K562 (cell line): ENCODE results near the gene SPRR3. TPM values are rescaled to one million over a fixed set of nuclear protein-coding genes. Genes with fewer than 3 reads are reported as not detected.

Experiments
- ATAC-seq: fragments of 200-7000 bp; cut with Tn5 transposase; 3 replicates; pipeline ENCODE4 v1.9.1; 2020; ENCODE audit warnings: moderate library complexity
- BruUV-seq: library from RNA; stranded (reverse); fragments of 400-500 nt; replicated peaks from 2 replicates; lab custom pipeline; 2021; lab: Mats Ljungman, UMichigan
- CTCF ChIA-PET: fragments of 300-600 bp; formaldehyde crosslinking; extraction: SDS; loops from one replicate; lab custom pipeline; 2021; ENCODE audit warnings: low intra/inter-chr PET ratio; lab: Yijun Ruan, JAX
- POLR2A ChIA-PET: fragments of 300-600, 350-650 bp; sonication (Branson Sonifier 250); formaldehyde crosslinking; extraction: SDS; loops from one replicate; lab custom pipeline; 2021; ENCODE audit warnings: antibody characterized with exemption, inconsistent platforms; lab: Yijun Ruan, JAX
- DNase-seq, 4 experiments: peaks; one replicate each; pipeline versions ENCODE4 v3.0.0 to v3.0.0-alpha.2; 2011 to 2018; ENCODE audit warnings: low spot score in 3 of 4, mixed read lengths in 3 of 4; ENCODE audit errors: extremely low read depth in 1 of 4
- FAIRE-seq: peaks from 2 replicates; lab custom pipeline; 2011; peaks lifted over from hg19 to GRCh38; lab: Jason Lieb, UNC
- H2AFZ ChIP-seq: 2 replicates; pipeline ENCODE4 v1.6.0; 2011; ENCODE audit warnings: low read depth, low read length, control low read depth, inconsistent platforms
- H3K27ac ChIP-seq: fragments of 200-600 bp; 3 replicates; pipeline ENCODE4 v1.8.0; 2011; ENCODE audit warnings: low read depth, mild to moderate bottlenecking, control low read depth, inconsistent platforms, low read length, moderate library complexity, mixed read lengths; ENCODE audit errors: extremely low read depth
- H3K27me3 ChIP-seq, 2 experiments: fragments of 300-600 bp in 1 of 2; 2 replicates in 1 of 2; 3 replicates in 1 of 2; pipeline versions ENCODE4 v1.6.0 to v1.8.0; 2011; ENCODE audit warnings: inconsistent platforms in 2 of 2, low read length in 2 of 2, mild to moderate bottlenecking in 1 of 2, mixed read lengths in 1 of 2, moderate library complexity in 1 of 2; ENCODE audit not compliant: control insufficient read depth in 2 of 2, insufficient read depth in 2 of 2
- H3K36me3 ChIP-seq: fragments of 300-600 bp; 3 replicates; pipeline ENCODE4 v1.8.0; 2011; ENCODE audit warnings: mild to moderate bottlenecking, low read length, inconsistent platforms; ENCODE audit not compliant: control insufficient read depth, insufficient read depth
- H3K4me1 ChIP-seq, 2 experiments: fragments of 200-600 bp in 1 of 2; replicated peaks in 1 of 2; 2 replicates in 1 of 2; 3 replicates in 1 of 2; pipeline versions ENCODE4 v1.5.1 to v1.8.0; 2011; ENCODE audit warnings: inconsistent platforms in 2 of 2, low read length in 2 of 2, mild to moderate bottlenecking in 1 of 2, mixed read lengths in 1 of 2, moderate library complexity in 1 of 2; ENCODE audit not compliant: control insufficient read depth in 2 of 2, insufficient read depth in 2 of 2
- H3K4me2 ChIP-seq: 2 replicates; pipeline ENCODE4 v1.6.1; 2011; ENCODE audit warnings: low read length, control low read depth, inconsistent platforms, mixed read lengths; ENCODE audit not compliant: insufficient read depth
- H3K4me3 ChIP-seq: fragments of 200-600 bp; sonication (generic), shearing (Covaris generic); 2 replicates; pipeline ENCODE4 v1.5.1; 2016; ENCODE audit warnings: control low read depth, inconsistent platforms
- H3K79me2 ChIP-seq: fragments of 200-600 bp; 3 replicates; pipeline ENCODE4 v1.8.0; 2011; ENCODE audit warnings: low read length, inconsistent platforms; ENCODE audit not compliant: control insufficient read depth, insufficient read depth
- H3K9ac ChIP-seq, 2 experiments: 2 replicates each; pipeline versions ENCODE4 v1.6.0 to v1.6.1; 2011; ENCODE audit warnings: low read depth in 2 of 2, low read length in 2 of 2, control low read depth in 1 of 2, inconsistent platforms in 1 of 2, mild to moderate bottlenecking in 1 of 2, mixed read lengths in 1 of 2; ENCODE audit not compliant: insufficient read depth in 1 of 2
- H3K9me1 ChIP-seq: one replicate; pipeline ENCODE4 v1.6.0; 2011; ENCODE audit warnings: inconsistent platforms, mild to moderate bottlenecking, low read length, moderate library complexity; ENCODE audit not compliant: control insufficient read depth, insufficient read depth
- H3K9me3 ChIP-seq: replicated peaks from 2 replicates; pipeline ENCODE4 v1.5.1; 2011; ENCODE audit warnings: low read depth, low read length, inconsistent platforms; ENCODE audit not compliant: control insufficient read depth, insufficient read depth
- H4K20me1 ChIP-seq: replicated peaks from 2 replicates; pipeline ENCODE4 v1.6.1; 2011; ENCODE audit warnings: low read length, inconsistent platforms, mixed read lengths; ENCODE audit not compliant: control insufficient read depth, insufficient read depth
- BACH1 ChIP-seq: fragments of 200-800 bp; sonication (Bioruptor generic); IDR thresholded peaks from 2 replicates; pipeline ENCODE4 v1.6.1; 2016; ENCODE audit warnings: missing genetic modification characterization, missing compliant biosample characterization
- CBFB ChIP-seq: sonication (generic); formaldehyde crosslinking; IDR thresholded peaks from 2 replicates; pipeline ENCODE4 v1.4.0; 2020; ENCODE audit warnings: mild to moderate bottlenecking, missing genetic modification reagents
- GABPA ChIP-seq: fragments of 200-800 bp; sonication (Bioruptor generic); conservative IDR thresholded peaks from 2 replicates; pipeline ENCODE4 v1.6.1; 2016; ENCODE audit warnings: low read depth, missing genetic modification characterization, missing compliant biosample characterization
- MCM7 ChIP-seq, 2 experiments: fragments of 450-650 bp; IDR thresholded peaks; 2 replicates each; pipeline ENCODE4 v1.6.1; 2016 to 2018
- NFATC3 ChIP-seq: fragments of 450-650 bp; IDR thresholded peaks from 2 replicates; pipeline ENCODE4 v1.6.1; 2017; ENCODE audit warnings: mild to moderate bottlenecking
- NR2F6 ChIP-seq: fragments of 450-650 bp; formaldehyde crosslinking; IDR thresholded peaks from 2 replicates; pipeline ENCODE4 v1.4.0; 2020; ENCODE audit warnings: mild to moderate bottlenecking
- RBBP5 ChIP-seq: fragments of 200-600 bp; sonication (generic); IDR thresholded peaks from 2 replicates; pipeline ENCODE4 v1.6.1; 2012; ENCODE audit warnings: borderline replicate concordance, mild to moderate bottlenecking, low read length, control low read depth, inconsistent platforms; ENCODE audit not compliant: insufficient read depth, poor library complexity, severe bottlenecking
- RBM25 ChIP-seq: fragments of 200-400 bp; formaldehyde crosslinking; IDR thresholded peaks from 2 replicates; pipeline ENCODE4 v1.6.1; 2018; ENCODE audit warnings: low read length, low read depth, moderate library complexity; ENCODE audit not compliant: severe bottlenecking
- SIN3A ChIP-seq, 2 experiments: fragments of 150-350 bp in 1 of 2; IDR thresholded peaks; 2 replicates each; pipeline ENCODE4 v1.6.1; 2011 to 2016; ENCODE audit warnings: borderline replicate concordance in 2 of 2, low read depth in 2 of 2, low read length in 2 of 2, mild to moderate bottlenecking in 2 of 2, moderate library complexity in 2 of 2; ENCODE audit not compliant: control insufficient read depth in 1 of 2
- SRSF9 ChIP-seq: fragments of 200-400 bp; formaldehyde crosslinking; IDR thresholded peaks from 2 replicates; pipeline ENCODE4 v1.6.1; 2017; ENCODE audit warnings: low read depth, low read length, borderline replicate concordance
- WGBS: fragments of 100-300 bp; shearing (Covaris generic); methylation state at CpG from one replicate; pipeline ENCODE4 v1.1.6; 2016; ENCODE audit warnings: low coverage, mixed read lengths; ENCODE audit not compliant: insufficient coverage; ENCODE audit errors: missing lambda C conversion rate; 5-methylcytosine and 5-hydroxymethylcytosine counted together
- in situ Hi-C: fragments of 300-500 bp; cut with MboI; formaldehyde crosslinking; loops from 4 replicates; pipeline ENCODE4 v1.15.0; 2018; ENCODE audit warnings: inconsistent platforms, mixed read lengths
- intact Hi-C: fragments of 100-400 bp; cut with micrococcal nuclease; formaldehyde crosslinking; loops from 2 replicates; pipeline ENCODE4 v1.14.2; 2022
- polyA plus RNA-seq, 8 experiments: library from polyadenylated mRNA; depleted of rRNA in 4 of 8; stranded (reverse) in 5 of 8; unstranded in 3 of 8; fragments of >200 nt; fragmentation: Nextera tagmentation in 2 of 8; fragmentation: Illumina TruSeq in 1 of 8; extraction: Ambion mirVana in 2 of 8; extraction: Trizol in 1 of 8; gene quantifications; 2 replicates each; pipeline versions ENCODE4 v1.2.1 to v1.2.3, GENCODE V29; 2011 to 2014; ENCODE audit warnings: inconsistent platforms in 1 of 8, missing spikeins in 1 of 8
- total RNA-seq, 7 experiments: library from RNA; depleted of rRNA in 6 of 7; stranded (reverse); fragments of >200 nt in 6 of 7; fragmentation: Illumina TruSeq in 2 of 7; extraction: Trizol in 2 of 7; gene quantifications; 2 replicates each; pipeline versions ENCODE4 v1.2.1 to v1.2.3, GENCODE V29; 2011 to 2021; ENCODE audit warnings: low replicate concordance in 1 of 7
- TF ChIP-seq, protein P1 (sequence below): fragments of 450-650 bp; formaldehyde crosslinking; IDR thresholded peaks from 2 replicates; pipeline ENCODE4 v1.4.0; 2020; ENCODE audit warnings: mild to moderate bottlenecking
- TF ChIP-seq, protein P2 (sequence below): sonication (generic); formaldehyde crosslinking; IDR thresholded peaks from 2 replicates; pipeline ENCODE4 v1.9.0; 2022; ENCODE audit warnings: mild to moderate bottlenecking, missing genetic modification reagents
- TF ChIP-seq, protein P3 (sequence below): fragments of 250-450 bp; sonication (Bioruptor Pico); IDR thresholded peaks from 2 replicates; pipeline ENCODE4 v1.8.0; 2021; ENCODE audit warnings: moderate library complexity, mild to moderate bottlenecking, inconsistent platforms
- TF ChIP-seq, protein P4 (sequence below): sonication (generic); formaldehyde crosslinking; IDR thresholded peaks from 2 replicates; pipeline ENCODE4 v1.8.1; 2023; ENCODE audit warnings: mild to moderate bottlenecking, missing genetic modification reagents

Gene SPRR3
- total and polyA plus RNA-seq, 9 of the 15 experiments (the other 6 are each of a cell fraction or from before 2014, with no cell fraction given), result not detected

DNA sequence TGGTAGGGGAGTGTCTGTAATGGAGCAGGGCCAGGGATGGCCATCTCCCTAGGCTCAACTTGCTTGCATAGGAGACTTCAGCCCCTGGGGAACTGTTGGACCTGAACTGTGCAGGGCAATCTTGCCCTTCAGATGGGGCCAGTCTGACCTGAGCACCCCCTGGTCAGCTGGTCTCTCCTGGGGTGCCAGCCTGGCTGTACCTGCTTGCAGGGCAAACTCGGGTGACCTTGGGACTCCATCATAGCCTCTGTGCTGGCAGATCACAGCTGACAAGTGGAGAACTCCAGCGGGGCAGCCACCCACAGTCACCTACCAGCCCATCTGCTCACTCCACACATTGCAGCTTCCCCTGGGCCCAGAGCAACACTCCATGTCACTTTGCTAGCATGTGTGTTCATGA lies 47.7 kb downstream of the SPRR3 start:
- H3K9me1 ChIP-seq, result no peaks in the 10 kb centered on the region
- no peak overlapping the region for H3K4me2 ChIP-seq
- no peaks in the 10 kb centered on the region for H3K36me3 ChIP-seq
- no peak for FAIRE-seq
- DNase-seq, result no peak
- no peak overlapping the region for H3K4me3 ChIP-seq
- H3K27ac ChIP-seq, result no peak overlapping the region
- TF ChIP-seq, protein P1, sequence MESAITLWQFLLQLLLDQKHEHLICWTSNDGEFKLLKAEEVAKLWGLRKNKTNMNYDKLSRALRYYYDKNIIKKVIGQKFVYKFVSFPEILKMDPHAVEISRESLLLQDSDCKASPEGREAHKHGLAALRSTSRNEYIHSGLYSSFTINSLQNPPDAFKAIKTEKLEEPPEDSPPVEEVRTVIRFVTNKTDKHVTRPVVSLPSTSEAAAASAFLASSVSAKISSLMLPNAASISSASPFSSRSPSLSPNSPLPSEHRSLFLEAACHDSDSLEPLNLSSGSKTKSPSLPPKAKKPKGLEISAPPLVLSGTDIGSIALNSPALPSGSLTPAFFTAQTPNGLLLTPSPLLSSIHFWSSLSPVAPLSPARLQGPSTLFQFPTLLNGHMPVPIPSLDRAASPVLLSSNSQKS (CRISPR knock-in tag), result no peak
- TF ChIP-seq NR2F6, result no peak
- no peak for TF ChIP-seq RBM25
- no peak for TF ChIP-seq NFATC3
- no peak for TF ChIP-seq SRSF9
- no peak for TF ChIP-seq MCM7 (IDR thresholded peaks at IDR 0.05)
- no peak for TF ChIP-seq BACH1 (tag)
- TF ChIP-seq CBFB (CRISPR knock-in tag), result no peak
- TF ChIP-seq GABPA (tag), result no peak
- TF ChIP-seq, protein P2, sequence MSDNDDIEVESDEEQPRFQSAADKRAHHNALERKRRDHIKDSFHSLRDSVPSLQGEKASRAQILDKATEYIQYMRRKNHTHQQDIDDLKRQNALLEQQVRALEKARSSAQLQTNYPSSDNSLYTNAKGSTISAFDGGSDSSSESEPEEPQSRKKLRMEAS (CRISPR knock-in tag), result no peak
- TF ChIP-seq, protein P3, sequence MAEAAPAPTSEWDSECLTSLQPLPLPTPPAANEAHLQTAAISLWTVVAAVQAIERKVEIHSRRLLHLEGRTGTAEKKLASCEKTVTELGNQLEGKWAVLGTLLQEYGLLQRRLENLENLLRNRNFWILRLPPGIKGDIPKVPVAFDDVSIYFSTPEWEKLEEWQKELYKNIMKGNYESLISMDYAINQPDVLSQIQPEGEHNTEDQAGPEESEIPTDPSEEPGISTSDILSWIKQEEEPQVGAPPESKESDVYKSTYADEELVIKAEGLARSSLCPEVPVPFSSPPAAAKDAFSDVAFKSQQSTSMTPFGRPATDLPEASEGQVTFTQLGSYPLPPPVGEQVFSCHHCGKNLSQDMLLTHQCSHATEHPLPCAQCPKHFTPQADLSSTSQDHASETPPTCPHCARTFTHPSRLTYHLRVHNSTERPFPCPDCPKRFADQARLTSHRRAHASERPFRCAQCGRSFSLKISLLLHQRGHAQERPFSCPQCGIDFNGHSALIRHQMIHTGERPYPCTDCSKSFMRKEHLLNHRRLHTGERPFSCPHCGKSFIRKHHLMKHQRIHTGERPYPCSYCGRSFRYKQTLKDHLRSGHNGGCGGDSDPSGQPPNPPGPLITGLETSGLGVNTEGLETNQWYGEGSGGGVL (CRISPR knock-in tag), result no peak
- TF ChIP-seq SIN3A (IDR thresholded peaks at IDR 0.05; ENCODE audit: borderline replicate concordance in 2 of 2, control insufficient read depth in 1 of 2, low read depth in 2 of 2, low read length in 2 of 2), result no peak
- no peak for TF ChIP-seq RBBP5
- TF ChIP-seq, protein P4, sequence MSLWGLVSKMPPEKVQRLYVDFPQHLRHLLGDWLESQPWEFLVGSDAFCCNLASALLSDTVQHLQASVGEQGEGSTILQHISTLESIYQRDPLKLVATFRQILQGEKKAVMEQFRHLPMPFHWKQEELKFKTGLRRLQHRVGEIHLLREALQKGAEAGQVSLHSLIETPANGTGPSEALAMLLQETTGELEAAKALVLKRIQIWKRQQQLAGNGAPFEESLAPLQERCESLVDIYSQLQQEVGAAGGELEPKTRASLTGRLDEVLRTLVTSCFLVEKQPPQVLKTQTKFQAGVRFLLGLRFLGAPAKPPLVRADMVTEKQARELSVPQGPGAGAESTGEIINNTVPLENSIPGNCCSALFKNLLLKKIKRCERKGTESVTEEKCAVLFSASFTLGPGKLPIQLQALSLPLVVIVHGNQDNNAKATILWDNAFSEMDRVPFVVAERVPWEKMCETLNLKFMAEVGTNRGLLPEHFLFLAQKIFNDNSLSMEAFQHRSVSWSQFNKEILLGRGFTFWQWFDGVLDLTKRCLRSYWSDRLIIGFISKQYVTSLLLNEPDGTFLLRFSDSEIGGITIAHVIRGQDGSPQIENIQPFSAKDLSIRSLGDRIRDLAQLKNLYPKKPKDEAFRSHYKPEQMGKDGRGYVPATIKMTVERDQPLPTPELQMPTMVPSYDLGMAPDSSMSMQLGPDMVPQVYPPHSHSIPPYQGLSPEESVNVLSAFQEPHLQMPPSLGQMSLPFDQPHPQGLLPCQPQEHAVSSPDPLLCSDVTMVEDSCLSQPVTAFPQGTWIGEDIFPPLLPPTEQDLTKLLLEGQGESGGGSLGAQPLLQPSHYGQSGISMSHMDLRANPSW, result no peak
- H3K9ac ChIP-seq, result no peak overlapping the region
- H2AFZ ChIP-seq, result no peak overlapping the region
- ATAC-seq, result no peak
- ChIA-PET CTCF (no interaction called here), POLR2A (no interaction called here)
- BruUV-seq, result no TSS peak
- no peaks in the 10 kb centered on the region for H3K9me3 ChIP-seq
- no peaks in the 10 kb centered on the region; a peak in 1 of 5 replicates for H3K4me1 ChIP-seq
- WGBS, result 4% methylated on average over 2 of the region's 2 CpGs
- H3K27me3 ChIP-seq, result peaks cover 0 to 12% of the 10 kb centered on the region in 2 experiments; a peak in 2 of 5 replicates
- no peaks in the 10 kb centered on the region for H3K79me2 ChIP-seq
- intact Hi-C loops (no loop called here), in situ Hi-C loops (no loop called here)
- no peaks in the 10 kb centered on the region for H4K20me1 ChIP-seq
